Prostate gland (tissue), 2 donors: Measurements from ENCODE around the gene CD200R1L. TPM values are rescaled to one million over a fixed set of nuclear protein-coding genes. Genes with fewer than 3 reads are reported as not detected.

Experiments used
- DNase-seq: peaks from one replicate; pipeline ENCODE4 v3.0.0-alpha.2; 2019; ENCODE audit warnings: low spot score
- H3K27ac ChIP-seq, 2 donors: fragments of 200-600 bp; sonication (generic); 2 replicates each; pipeline ENCODE4 v1.5.1; 2017 to 2019
- H3K27me3 ChIP-seq: fragments of 200-600 bp; sonication (generic); replicated peaks from 2 replicates; pipeline ENCODE4 v1.5.1; 2019; ENCODE audit not compliant: insufficient read depth
- H3K36me3 ChIP-seq, 2 donors: fragments of 200-600 bp; sonication (generic); 1 replicate in 1 of 2; 2 replicates in 1 of 2; pipeline versions ENCODE4 v1.5.1 to v1.8.1; 2017 to 2019
- H3K4me1 ChIP-seq: fragments of 200-600 bp; sonication (generic); replicated peaks from 2 replicates; pipeline ENCODE4 v1.5.1; 2019
- H3K4me3 ChIP-seq, 2 donors: fragments of 200-600 bp; sonication (generic); 2 replicates each; pipeline ENCODE4 v1.5.1; 2017 to 2019
- H3K9me3 ChIP-seq: fragments of 200-600 bp; sonication (generic); 2 replicates; pipeline ENCODE4 v1.5.1; 2017
- CTCF ChIP-seq, 4 experiments: fragments of 200-600 bp in 2 of 4; fragments of 450-650 bp in 2 of 4; sonication (generic) in 2 of 4; IDR thresholded peaks; 1 replicate in 3 of 4; 2 replicates in 1 of 4; pipeline ENCODE4 v1.5.1; 2016 to 2019; ENCODE audit warnings: antibody characterized with exemption in 4 of 4, mild to moderate bottlenecking in 2 of 4, moderate library complexity in 2 of 4
- POLR2A ChIP-seq: fragments of 450-650 bp; IDR thresholded peaks from one replicate; pipeline ENCODE4 v1.6.1; 2016; ENCODE audit warnings: antibody characterized with exemption, mild to moderate bottlenecking
- POLR2AphosphoS5 ChIP-seq: sonication (generic); formaldehyde crosslinking; IDR thresholded peaks from one replicate; pipeline ENCODE4 v1.6.1; 2017; ENCODE audit warnings: antibody characterized with exemption
- WGBS: methylation state at CpG from one replicate; pipeline ENCODE4 v1.1.5; 2018; 5-methylcytosine and 5-hydroxymethylcytosine counted together
- intact Hi-C: fragments of 100-400 bp; cut with DNase I; formaldehyde crosslinking; loops from one replicate; pipeline ENCODE4 v1.14.2; 2022
- total RNA-seq, 2 donors: library from RNA; depleted of rRNA; stranded (reverse); fragments of >200 nt; gene quantifications; one replicate each; pipeline ENCODE4 v1.1.0, GENCODE V29; 2016

CD200R1L gene
- total RNA-seq, 2 donors from 2014 or later, result not detected

DNA sequence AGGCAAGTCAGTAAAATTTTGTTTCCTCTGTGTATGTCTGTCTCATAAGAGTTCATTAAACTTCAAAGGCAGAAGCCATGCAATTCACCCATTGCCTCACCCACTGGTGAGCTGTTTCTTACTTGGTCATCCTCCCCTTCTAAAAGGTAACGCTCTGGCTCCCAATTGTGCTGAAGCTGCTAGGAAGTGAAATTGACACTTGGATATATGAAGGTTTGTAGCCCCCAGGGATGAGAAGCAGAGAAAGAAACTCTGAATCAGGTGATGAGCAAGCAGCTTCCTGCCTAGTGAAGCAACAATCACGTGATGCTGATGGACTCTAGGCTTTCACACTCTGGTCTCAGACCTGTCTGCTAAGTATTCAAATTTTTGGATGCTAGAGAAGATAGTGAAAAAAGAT, 70.7 kb downstream of the CD200R1L start:
- Histone ChIP-seq H3K4me3 (no peak overlapping the region), H3K27me3 (peaks cover 2% of the 10 kb centered on the region), H3K4me1 (no peaks in the 10 kb centered on the region), H3K36me3 (no peaks in the 10 kb centered on the region), H3K27ac (no peak overlapping the region), H3K9me3 (no peaks in the 10 kb centered on the region)
- TF ChIP-seq POLR2A (no peak), POLR2AphosphoS5 (no peak), CTCF (IDR thresholded peaks at IDR 0.05) (no peak)
- intact Hi-C loops, result no loop called here
- WGBS, result 39% methylated on average over 2 of the region's 2 CpGs
- DNase-seq, result no peak

GRCh38 chr3:112775011-112775742, 71.5 kb downstream of the CD200R1L start:
- no peak for TF ChIP-seq POLR2A
- TF ChIP-seq POLR2AphosphoS5, result no peak
- TF ChIP-seq CTCF (IDR thresholded peaks at IDR 0.05), result no peak
- no peaks in the 10 kb centered on the region for H3K36me3 ChIP-seq
- H3K4me3 ChIP-seq, result no peak overlapping the region
- H3K27ac ChIP-seq, result no peak overlapping the region
- no peaks in the 10 kb centered on the region for H3K9me3 ChIP-seq
- H3K27me3 ChIP-seq, result no peaks in the 10 kb centered on the region
- 61% methylated on average over 4 of the region's 4 CpGs for WGBS
- no peaks in the 10 kb centered on the region for H3K4me1 ChIP-seq
- DNase-seq, result no peak
- intact Hi-C loops, result no loop called here

DNA sequence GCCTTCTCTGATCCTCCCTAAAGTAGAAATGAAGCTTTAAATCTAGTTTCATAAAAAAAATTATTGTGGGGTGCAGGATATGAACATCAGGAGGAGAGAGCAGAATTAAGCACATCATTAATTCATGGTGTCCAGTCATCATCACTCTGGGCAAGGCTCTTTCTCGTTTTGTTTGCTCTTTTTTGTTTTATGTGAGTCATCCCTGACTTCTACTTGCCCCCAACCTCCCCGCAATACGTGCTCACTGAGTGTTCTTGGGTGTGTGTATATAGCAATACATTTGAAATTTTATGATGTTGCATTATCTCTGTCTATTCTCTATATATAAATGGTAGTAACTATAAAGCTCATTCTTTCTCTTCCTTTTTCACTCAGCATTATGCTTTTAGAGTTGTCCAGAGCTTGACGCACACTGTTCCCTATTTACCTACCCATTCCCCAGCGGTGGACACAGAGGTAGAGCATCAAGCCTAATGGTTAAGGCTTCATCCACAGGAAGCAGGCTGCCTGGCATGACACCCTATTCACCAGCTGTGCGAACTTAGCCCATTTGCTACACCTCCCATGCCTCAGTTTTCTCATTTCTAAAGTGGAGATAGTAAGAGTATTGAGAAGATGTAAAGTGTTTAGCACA, 72.3 kb downstream of the CD200R1L start:
- no peak overlapping the region for H3K27ac ChIP-seq
- no peaks in the 10 kb centered on the region for H3K27me3 ChIP-seq
- TF ChIP-seq POLR2AphosphoS5 (no peak), POLR2A (no peak), CTCF (IDR thresholded peaks at IDR 0.05) (no peak)
- no peaks in the 10 kb centered on the region for H3K9me3 ChIP-seq
- H3K4me1 ChIP-seq, result no peaks in the 10 kb centered on the region
- DNase-seq, result no peak
- 63% methylated on average over 6 of the region's 6 CpGs for WGBS
- no peaks in the 10 kb centered on the region for H3K36me3 ChIP-seq
- no peak overlapping the region for H3K4me3 ChIP-seq
- intact Hi-C loops, result no loop called here

DNA sequence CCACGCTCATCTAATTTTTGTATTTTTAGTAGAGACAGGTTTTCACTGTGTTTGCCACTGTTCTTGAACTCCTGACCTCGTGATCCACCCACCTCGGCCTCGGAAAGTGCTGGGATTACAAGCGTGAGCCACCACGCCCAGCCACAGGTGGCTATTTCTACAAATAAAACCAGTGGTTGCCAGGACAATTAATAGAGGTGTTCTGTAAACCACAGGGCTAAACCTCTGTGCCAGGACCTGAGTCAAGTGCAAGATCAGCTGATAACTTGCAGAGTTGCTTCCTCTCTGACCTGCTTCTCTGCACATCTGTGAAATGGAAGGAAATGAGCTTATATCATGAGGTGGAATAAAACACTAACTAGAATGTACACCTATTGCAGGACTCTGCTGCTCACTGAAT, 72.8 kb downstream of the CD200R1L start:
- Histone ChIP-seq H3K27ac (no peak overlapping the region), H3K36me3 (no peaks in the 10 kb centered on the region), H3K4me1 (no peaks in the 10 kb centered on the region), H3K4me3 (no peak overlapping the region), H3K27me3 (no peaks in the 10 kb centered on the region), H3K9me3 (no peaks in the 10 kb centered on the region)
- intact Hi-C loops, result no loop called here
- DNase-seq, result no peak
- TF ChIP-seq CTCF (IDR thresholded peaks at IDR 0.05), result no peak
- no peak for TF ChIP-seq POLR2A
- no peak for TF ChIP-seq POLR2AphosphoS5
- WGBS, result 45% methylated on average over 6 of the region's 6 CpGs

GRCh38 chr3:112770951-112771350, 75.7 kb downstream of the CD200R1L start:
- WGBS, result 93% methylated on average over 2 of the region's 2 CpGs
- Histone ChIP-seq H3K27ac (no peak overlapping the region), H3K36me3 (no peaks in the 10 kb centered on the region), H3K4me1 (no peaks in the 10 kb centered on the region), H3K4me3 (no peak overlapping the region), H3K27me3 (no peaks in the 10 kb centered on the region), H3K9me3 (no peaks in the 10 kb centered on the region)
- no peak for DNase-seq
- no peak for TF ChIP-seq POLR2AphosphoS5
- TF ChIP-seq CTCF (IDR thresholded peaks at IDR 0.05), result no peak
- TF ChIP-seq POLR2A, result no peak
- intact Hi-C loops, result no loop called here
